ENCODE results near the gene MGST2. TPM values are rescaled to one million over a fixed set of nuclear protein-coding genes. Genes with fewer than 3 reads are reported as not detected.

Gene MGST2
- total RNA-seq: 10 to 100 TPM; 22.9 to 25.0 TPM

DNA sequence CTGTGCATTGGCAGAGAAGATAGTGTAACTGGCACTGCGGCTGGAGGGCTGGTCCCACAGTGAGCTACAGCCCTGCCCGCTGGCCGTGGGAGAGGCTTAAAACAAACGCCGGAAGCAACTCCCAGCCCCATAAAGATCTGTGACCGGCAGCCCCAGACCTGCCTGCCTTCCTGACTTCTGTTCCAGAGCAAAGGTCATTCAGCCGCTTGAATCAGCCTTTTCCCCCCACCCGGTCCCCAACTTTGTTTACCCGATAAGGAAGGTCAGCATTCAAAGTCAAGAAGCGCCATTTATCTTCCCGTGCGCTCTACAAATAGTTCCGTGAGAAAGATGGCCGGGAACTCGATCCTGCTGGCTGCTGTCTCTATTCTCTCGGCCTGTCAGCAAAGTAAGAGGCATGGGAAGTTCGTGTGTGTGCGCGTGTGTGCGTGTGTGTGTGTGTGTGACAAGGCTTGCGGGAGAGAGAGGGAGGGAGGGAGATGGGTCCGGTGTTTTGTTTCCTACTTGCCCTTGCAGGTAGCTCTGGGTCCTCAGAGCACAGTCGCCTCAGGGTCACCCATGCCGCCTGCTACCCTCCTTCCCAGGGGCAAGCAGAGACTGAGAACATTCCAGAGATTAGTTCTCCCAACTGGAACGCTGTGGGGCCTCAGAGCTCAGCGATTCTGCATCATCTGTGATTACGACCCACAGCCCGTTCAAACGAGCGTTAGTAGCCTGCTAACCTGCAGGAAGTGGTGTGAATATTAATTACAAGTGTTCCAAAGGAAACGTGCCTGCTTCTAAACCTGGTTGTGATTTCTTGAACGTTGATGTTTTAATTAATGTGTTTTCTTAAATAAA, at the start of gene MGST2:
Gene MGST2 (plus strand): TSS at position 130 of the 840 bp plus-strand sequence. CDS start 201 bp downstream, at position 331.
- H3K27me3 Mint-ChIP-seq: no peaks in the 10 kb centered on the region
- POLR2A ChIA-PET: interaction anchor here (1.2 kb wide), 1 partner anchor 8 kb away, joined by 7 read pairs; no protein-coding TSS in a partner anchor
- CTCF ChIA-PET: interaction anchor here (4.6 kb wide), 1 partner anchor 12 kb away, joined by 35 read pairs; no protein-coding TSS in a partner anchor
- peak within 1 kb of the TSS; percentile 85 for H3K4me3 Mint-ChIP-seq
- H3K9me3 Mint-ChIP-seq: no peaks in the 10 kb centered on the region
- peak within 1 kb of the TSS; percentile 95 for H3K27ac Mint-ChIP-seq
- peaks cover 17% of the 10 kb centered on the region for H3K36me3 Mint-ChIP-seq (ENCODE audit: low read depth)
- DNase-seq: peak; percentile 38
- peaks cover 43% of the 10 kb centered on the region for H3K4me1 Mint-ChIP-seq

- ChIA-PET POLR2A (no interaction called here), CTCF (interaction anchor here (1.4 kb wide), 1 partner anchor 39 kb away, joined by 5 read pairs; no protein-coding TSS in a partner anchor)
- DNase-seq: no peak
- Mint-ChIP-seq H3K4me3 (no peak overlapping the region), H3K27ac (no peak overlapping the region), H3K27me3 (no peaks in the 10 kb centered on the region), H3K36me3 (ENCODE audit: low read depth) (no peaks in the 10 kb centered on the region), H3K9me3 (no peaks in the 10 kb centered on the region), H3K4me1 (no peaks in the 10 kb centered on the region)
Measured at GRCh38 chr4:139617702-139618490, 47.7 kb upstream of the MGST2 start.

- POLR2A ChIA-PET: no interaction called here
- peak; percentile 31 for DNase-seq
- H3K27ac Mint-ChIP-seq: no peak overlapping the region
- H3K36me3 Mint-ChIP-seq (ENCODE audit: low read depth): no peaks in the 10 kb centered on the region
- no peaks in the 10 kb centered on the region for H3K4me1 Mint-ChIP-seq
- no peak overlapping the region for H3K4me3 Mint-ChIP-seq
- peaks cover 6% of the 10 kb centered on the region for H3K27me3 Mint-ChIP-seq
- no peaks in the 10 kb centered on the region for H3K9me3 Mint-ChIP-seq
- CTCF ChIA-PET: interaction anchor here (0.5 to 1.5 kb wide), 6 partner anchors 12 to 671 kb away, joined by 3 read pairs; no protein-coding TSS in a partner anchor
Measured at GRCh38 chr4:139619644-139620043, 46.0 kb upstream of the MGST2 start.

DNA sequence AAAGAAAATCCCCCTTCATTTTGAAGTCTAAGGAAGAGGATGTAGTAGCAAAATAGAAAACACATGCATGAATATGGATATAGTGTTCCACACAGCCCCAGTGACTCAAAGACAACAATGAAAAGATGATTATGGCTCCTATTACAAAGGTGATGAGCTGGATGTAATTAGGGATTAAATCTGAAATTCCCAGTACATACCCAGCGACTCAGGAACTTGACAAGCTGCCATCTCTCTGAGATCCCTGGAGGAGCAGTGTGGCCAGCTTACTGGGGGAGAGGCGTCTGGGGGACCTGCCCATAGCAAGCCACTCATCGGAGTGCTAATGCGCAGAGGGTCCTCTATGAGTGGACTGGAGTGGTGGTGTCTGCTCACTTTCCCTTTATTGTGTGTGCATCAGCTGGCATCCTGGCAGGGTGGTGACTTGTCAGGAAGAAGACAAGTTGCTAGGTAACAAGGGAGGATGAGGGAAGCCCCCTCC, 42.7 kb upstream of the MGST2 start:
- Mint-ChIP-seq H3K27me3 (peaks cover 6% of the 10 kb centered on the region), H3K4me3 (no peak overlapping the region), H3K36me3 (ENCODE audit: low read depth) (no peaks in the 10 kb centered on the region), H3K27ac (no peak overlapping the region), H3K9me3 (no peaks in the 10 kb centered on the region), H3K4me1 (no peaks in the 10 kb centered on the region)
- POLR2A ChIA-PET: no interaction called here
- CTCF ChIA-PET: interaction anchor here (0.9 kb wide), 1 partner anchor 55 kb away, joined by 3 read pairs; no protein-coding TSS in a partner anchor
- DNase-seq: no peak

DNA sequence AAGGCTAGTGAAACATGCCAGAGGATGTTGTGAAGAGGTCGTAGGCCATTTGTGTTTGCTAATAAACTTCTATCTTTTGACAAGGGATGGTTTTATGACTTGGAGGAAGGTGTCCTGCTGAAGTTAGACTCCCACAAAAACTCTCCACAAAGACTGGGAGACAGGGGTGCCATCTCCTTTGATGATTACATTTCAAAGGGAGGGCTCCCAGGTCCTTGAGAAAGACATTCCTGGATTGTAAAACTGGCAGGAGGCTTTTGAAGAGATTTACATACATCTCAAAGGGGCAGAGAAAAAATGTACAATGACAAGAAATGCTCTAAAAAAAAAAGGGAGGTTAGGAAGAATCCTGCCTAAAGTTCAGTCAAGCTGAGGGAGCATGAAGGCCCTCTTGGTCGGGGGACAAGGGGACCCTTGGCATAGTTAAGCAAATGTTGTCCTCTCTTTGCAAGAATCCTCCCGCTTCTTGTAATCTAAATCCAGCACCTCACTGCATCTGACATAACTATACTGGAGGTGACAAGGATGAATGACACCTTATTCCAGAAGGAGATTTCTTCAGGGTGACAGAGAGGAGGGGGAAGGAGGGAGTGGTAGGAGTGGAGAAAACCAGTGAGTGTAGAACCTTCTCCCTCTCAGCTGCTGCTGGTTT, 41.1 kb upstream of the MGST2 start:
- Mint-ChIP-seq H3K36me3 (ENCODE audit: low read depth) (no peaks in the 10 kb centered on the region), H3K27me3 (peaks cover 6% of the 10 kb centered on the region), H3K9me3 (no peaks in the 10 kb centered on the region), H3K4me3 (no peak overlapping the region), H3K27ac (no peak overlapping the region), H3K4me1 (no peaks in the 10 kb centered on the region)
- ChIA-PET CTCF (no interaction called here), POLR2A (no interaction called here)
- DNase-seq: no peak

GRCh38 chr4:139625093-139625455, 40.5 kb upstream of the MGST2 start:
- no peaks in the 10 kb centered on the region for H3K9me3 Mint-ChIP-seq
- H3K4me1 Mint-ChIP-seq: no peaks in the 10 kb centered on the region
- ChIA-PET CTCF (no interaction called here), POLR2A (no interaction called here)
- no peak overlapping the region for H3K27ac Mint-ChIP-seq
- DNase-seq: no peak
- no peaks in the 10 kb centered on the region for H3K36me3 Mint-ChIP-seq (ENCODE audit: low read depth)
- H3K27me3 Mint-ChIP-seq: peaks cover 6% of the 10 kb centered on the region
- H3K4me3 Mint-ChIP-seq: no peak overlapping the region

DNA sequence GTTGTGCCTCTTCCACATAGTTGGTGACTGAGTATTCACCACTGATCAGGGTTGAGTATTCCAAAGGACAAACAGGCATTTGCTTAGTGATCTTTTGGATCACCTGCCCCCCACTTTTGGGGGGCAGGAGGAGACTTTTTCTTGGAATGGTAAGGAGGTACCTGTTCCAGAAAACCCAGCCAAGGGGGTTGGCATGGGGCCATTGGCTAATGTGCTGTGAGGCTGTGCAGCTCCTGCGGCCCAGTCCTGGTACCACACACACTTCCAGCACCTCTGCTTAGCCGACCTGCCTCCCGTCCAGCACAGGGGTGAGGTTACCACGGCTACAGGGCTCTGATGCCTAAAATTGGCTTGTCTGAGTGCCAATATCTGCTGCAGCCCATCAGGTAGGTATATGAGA, 40.1 kb upstream of the MGST2 start:
- ChIA-PET CTCF (no interaction called here), POLR2A (no interaction called here)
- Mint-ChIP-seq H3K27me3 (peaks cover 6% of the 10 kb centered on the region), H3K4me3 (no peak overlapping the region), H3K4me1 (no peaks in the 10 kb centered on the region), H3K36me3 (ENCODE audit: low read depth) (no peaks in the 10 kb centered on the region), H3K9me3 (no peaks in the 10 kb centered on the region), H3K27ac (no peak overlapping the region)
- DNase-seq: no peak

DNA sequence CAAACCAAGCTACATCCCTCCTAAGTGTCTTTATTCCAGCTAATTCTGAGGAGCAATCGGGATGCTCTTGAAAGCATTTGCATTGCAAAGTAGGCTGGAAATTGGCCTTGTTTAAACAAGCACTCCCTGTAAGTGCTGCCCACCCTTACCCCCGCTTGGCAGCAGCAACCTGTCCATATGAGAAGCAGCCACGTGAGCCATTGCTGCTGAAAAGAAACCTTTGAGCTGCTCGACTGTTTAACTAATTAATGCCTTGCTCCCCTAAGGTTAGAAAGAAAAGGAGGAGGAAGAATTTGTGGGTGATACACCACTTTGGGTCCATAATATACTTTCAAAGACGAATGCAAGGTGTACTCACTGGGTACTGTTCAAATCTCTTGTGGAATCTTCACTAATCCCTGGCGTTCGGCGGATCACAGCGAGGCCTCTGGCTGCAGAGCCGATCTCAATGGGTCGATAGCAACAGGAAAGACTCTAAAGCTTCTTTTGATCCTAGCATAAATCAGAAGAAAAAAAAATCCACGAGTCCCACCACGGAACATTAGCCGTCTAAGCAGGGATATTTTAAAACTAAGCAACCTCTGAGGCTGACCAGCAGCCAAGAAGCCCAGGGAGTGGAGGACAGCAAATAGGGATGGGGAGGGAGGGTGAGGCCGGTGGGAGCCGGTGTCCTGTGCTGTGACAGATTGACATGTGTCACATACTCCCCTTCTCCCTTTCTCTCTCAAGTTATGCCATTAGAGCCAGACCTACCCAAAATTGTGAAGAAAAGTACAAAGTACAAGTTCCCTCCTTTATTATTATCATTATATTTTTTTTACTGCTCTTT, 37.2 kb upstream of the MGST2 start:
- H3K27me3 Mint-ChIP-seq: peaks cover 21% of the 10 kb centered on the region
- no peaks in the 10 kb centered on the region for H3K4me1 Mint-ChIP-seq
- no peak overlapping the region for H3K27ac Mint-ChIP-seq
- ChIA-PET CTCF (no interaction called here), POLR2A (no interaction called here)
- no peak overlapping the region for H3K4me3 Mint-ChIP-seq
- H3K36me3 Mint-ChIP-seq (ENCODE audit: low read depth): no peaks in the 10 kb centered on the region
- no peaks in the 10 kb centered on the region for H3K9me3 Mint-ChIP-seq
- no peak for DNase-seq

GRCh38 chr4:139629436-139630125, 36.0 kb upstream of the MGST2 start:
- Mint-ChIP-seq H3K36me3 (ENCODE audit: low read depth) (no peaks in the 10 kb centered on the region), H3K27me3 (peaks cover 26% of the 10 kb centered on the region), H3K9me3 (no peaks in the 10 kb centered on the region), H3K4me3 (no peak overlapping the region), H3K27ac (no peak overlapping the region), H3K4me1 (no peaks in the 10 kb centered on the region)
- CTCF ChIA-PET: interaction anchor here (0.6 kb wide), 1 partner anchor 120 kb away, joined by 3 read pairs; no protein-coding TSS in a partner anchor
- POLR2A ChIA-PET: no interaction called here
- no peak for DNase-seq

DNA sequence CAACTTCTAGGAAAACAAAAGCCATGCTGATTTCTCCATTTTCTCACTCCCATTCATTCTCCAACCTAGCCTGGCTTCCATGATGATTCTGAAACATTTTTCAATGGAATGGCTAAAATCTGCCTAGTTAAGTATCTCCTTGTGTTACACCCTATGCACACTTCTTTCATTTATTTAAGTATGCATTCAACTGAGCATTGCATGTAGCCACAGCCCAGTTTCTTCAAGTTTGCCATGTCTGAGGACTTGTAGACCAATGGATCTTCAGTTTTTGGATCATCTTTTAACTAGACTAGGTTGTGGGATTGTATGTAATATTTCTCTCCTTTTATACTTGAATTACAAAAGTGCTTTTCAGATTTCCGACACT, 35.5 kb upstream of the MGST2 start:
- no peaks in the 10 kb centered on the region for H3K9me3 Mint-ChIP-seq

DNA sequence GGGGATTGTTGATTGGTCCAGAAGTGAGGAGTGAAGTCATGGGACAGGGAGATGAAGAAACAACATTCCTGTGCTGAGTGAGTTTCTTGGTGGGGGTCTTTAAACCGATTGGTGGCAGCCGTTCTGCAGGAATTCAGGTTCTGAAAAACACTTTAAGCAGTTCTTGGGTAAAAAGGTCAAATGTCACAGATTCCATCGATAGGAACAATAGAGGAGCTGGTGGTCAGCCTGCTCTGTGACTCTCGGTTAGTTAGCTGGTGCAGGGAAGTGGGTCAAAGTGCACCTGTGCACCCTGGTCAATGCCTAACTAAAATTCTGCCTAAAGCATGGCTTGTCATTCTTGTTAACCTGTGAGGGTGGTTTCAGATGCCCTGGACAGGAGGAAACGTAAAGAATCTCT, 34.6 kb upstream of the MGST2 start:
- CTCF ChIA-PET: interaction anchor here (0.9 kb wide), 1 partner anchor 11 kb away, joined by 3 read pairs; no protein-coding TSS in a partner anchor

More for the DNA sequence above, 35.5 kb upstream of the MGST2 start:
- no peaks in the 10 kb centered on the region for H3K36me3 Mint-ChIP-seq (ENCODE audit: low read depth)
- no peaks in the 10 kb centered on the region for H3K4me1 Mint-ChIP-seq
- ChIA-PET POLR2A (no interaction called here), CTCF (no interaction called here)
- H3K27ac Mint-ChIP-seq: no peak overlapping the region
- H3K27me3 Mint-ChIP-seq: peaks cover 26% of the 10 kb centered on the region
- no peak for DNase-seq
- no peak overlapping the region for H3K4me3 Mint-ChIP-seq

GRCh38 chr4:139631791-139632190, 33.8 kb upstream of the MGST2 start:
- CTCF ChIA-PET: interaction anchor here (0.9 kb wide), 1 partner anchor 12 kb away, joined by 3 read pairs; no protein-coding TSS in a partner anchor
- Mint-ChIP-seq H3K27me3 (peaks cover 31% of the 10 kb centered on the region), H3K36me3 (ENCODE audit: low read depth) (no peaks in the 10 kb centered on the region), H3K4me3 (no peak overlapping the region), H3K9me3 (peaks cover 1% of the 10 kb centered on the region), H3K4me1 (no peaks in the 10 kb centered on the region), H3K27ac (no peak overlapping the region)
- POLR2A ChIA-PET: no interaction called here
- DNase-seq: no peak

More for the DNA sequence above, 34.6 kb upstream of the MGST2 start:
- DNase-seq: no peak
- H3K4me3 Mint-ChIP-seq: no peak overlapping the region
- H3K36me3 Mint-ChIP-seq (ENCODE audit: low read depth): no peaks in the 10 kb centered on the region
- H3K9me3 Mint-ChIP-seq: no peaks in the 10 kb centered on the region
- H3K27me3 Mint-ChIP-seq: peaks cover 31% of the 10 kb centered on the region
- POLR2A ChIA-PET: no interaction called here
- H3K4me1 Mint-ChIP-seq: no peaks in the 10 kb centered on the region
- no peak overlapping the region for H3K27ac Mint-ChIP-seq

All from activated CD4-positive, alpha-beta T cell treated with anti-CD3 and anti-CD28 coated beads, Interleukin-2, amount 10 ng/mL, durations not matched to agents 7 days and 5 days (primary cell).